Measurements from ENCODE around the gene SPRED1.

Gene SPRED1

DNA sequence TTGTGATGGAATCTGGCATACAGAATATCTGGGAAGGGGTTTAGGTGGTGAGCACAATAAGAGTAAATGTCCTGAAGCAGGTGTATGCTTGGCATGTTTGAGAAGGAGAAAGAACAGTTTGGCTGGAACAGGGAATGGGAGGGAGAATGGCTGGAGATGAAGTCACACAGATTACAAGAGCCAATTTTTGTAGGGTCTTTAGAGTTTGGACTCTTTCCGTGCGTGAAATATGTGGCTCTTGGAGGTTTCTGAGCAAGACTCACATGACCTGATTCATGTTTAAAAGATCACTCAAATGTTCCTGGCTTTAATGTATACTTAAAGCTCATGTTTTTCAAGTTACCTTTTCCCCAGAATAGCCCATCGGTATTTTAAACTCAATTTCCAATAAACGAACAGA is 32.8 kb downstream of the SPRED1 start:
- no peak for DNase-seq

GRCh38 chr15:38294126-38294525 is 41.5 kb downstream of the SPRED1 start:
- no peak for DNase-seq

DNA sequence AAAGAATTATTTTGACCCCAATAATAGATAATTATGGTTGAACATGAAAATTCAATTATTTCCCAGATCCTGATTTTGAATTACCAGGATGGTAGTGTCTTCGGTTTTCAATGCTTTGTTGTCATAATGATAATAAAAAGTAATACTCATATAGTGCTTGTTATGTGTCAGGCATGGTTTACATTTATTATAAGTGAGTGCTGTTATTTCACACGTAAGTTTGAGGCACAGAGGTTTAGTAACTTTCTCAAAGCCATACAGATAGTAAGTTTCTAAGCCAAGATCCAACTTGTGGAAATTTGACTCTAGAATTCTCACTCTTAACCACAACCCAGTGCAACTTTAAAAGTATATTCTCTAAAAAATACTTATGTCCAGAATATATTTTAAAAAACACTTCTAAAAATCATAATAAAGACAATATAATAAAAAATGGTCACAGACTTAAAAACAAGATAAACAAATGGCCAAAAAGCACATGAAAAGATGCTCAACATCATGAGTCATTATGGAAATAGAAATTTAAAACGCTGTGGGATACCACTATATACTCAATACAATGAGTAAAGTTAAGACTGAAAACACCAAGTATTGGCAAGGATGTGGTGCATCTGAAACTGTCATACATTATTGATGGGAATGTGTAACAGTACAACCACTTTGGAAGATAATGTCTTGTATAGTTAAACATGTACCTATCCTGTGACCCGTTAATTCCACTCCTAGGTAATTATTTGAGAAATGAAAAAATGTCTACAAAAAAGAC is 45.2 kb downstream of the SPRED1 start:
- DNase-seq = no peak

DNA sequence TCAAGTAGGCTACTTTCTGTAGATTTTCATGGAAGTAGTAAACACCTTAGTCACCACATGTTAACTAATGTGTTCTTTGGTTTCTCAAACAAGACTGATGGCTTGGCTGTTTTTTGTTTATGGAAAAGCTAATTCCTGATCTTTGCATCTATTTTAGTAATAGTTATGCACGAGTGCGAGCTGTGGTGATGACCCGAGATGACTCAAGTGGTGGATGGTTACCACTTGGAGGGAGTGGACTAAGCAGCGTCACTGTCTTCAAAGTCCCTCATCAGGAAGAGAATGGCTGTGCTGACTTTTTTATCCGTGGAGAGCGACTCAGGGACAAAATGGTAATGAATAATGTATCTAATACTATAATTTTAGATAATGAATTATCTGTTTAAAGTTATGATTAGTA is 46.6 kb downstream of the SPRED1 start:
- no peak for DNase-seq

- DNase-seq = no peak
Observed at GRCh38 chr15:38300395-38300794, 47.8 kb downstream of the SPRED1 start.

DNA sequence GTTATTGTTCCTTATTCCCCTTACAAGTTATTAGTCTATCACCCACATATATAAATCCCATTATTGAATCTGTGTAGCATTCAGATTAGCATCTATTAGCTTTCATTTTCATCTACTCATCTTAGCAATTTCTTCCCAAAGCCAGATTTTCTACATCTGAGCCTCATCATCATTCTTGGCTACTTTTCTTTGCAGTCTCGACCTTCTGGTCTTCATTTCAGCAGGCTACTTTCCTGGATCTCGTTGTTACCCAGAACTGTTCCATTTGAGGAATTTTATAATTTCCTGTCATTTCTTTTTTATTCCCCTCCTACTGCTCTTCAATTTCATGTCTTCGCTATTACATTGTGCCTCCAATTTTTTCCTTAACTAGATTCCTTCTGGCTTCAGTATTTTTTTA is 51.8 kb downstream of the SPRED1 start:
- DNase-seq = no peak

DNA sequence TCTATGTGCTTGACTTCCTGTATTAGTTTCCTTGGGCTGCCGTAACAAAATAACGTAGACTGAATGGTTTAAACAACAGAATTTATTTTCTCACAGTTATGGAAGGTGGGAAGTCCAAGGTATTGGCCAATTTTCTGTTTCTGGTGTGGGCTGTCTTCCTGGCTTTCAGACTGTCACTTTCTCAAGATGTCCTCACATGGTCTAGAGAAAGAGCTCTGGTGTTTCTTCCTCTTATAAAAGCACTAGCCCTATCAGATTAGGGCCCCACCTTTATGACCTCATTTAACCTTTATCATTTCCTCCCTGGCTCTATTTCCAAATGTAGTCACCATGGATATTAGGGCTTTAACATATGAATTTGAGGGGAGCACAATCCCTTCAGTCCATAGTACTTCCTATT is 54.6 kb downstream of the SPRED1 start:
- DNase-seq = no peak

DNA sequence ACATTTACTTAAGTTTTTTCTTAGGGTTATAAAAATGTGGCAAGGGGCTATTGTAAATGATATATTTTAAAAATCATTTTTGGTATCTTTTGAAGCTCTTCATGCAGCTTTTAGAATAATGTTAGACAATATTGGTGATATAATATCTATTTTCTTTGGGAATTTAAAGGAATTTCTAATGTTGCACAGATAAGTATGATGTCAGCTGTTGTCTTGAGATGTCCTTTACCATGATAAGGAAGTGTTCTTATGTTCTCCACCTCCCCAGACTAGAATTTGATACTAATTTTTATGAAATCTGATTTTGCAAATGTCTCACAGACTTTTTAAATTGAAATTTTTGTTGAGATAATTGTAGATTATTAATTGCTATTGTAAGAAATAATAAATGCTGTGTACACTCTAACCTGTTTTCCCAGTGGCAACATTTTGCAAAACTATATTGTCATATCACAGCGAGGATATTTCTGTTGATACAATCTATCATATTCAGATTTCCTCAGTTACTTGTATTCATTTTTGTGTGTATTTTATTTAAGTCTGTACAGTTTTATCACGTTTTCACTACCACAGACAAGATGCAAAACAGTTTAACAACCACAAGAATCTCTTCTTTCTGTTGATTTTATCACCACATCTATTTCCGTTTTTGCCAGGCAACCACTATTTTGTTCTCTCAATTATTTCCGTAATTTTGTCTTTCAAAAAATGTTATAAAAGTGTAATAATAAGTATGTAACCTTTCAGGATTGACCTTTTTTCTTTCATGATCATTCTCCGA is 55.4 kb downstream of the SPRED1 start:
- DNase-seq = no peak

DNA sequence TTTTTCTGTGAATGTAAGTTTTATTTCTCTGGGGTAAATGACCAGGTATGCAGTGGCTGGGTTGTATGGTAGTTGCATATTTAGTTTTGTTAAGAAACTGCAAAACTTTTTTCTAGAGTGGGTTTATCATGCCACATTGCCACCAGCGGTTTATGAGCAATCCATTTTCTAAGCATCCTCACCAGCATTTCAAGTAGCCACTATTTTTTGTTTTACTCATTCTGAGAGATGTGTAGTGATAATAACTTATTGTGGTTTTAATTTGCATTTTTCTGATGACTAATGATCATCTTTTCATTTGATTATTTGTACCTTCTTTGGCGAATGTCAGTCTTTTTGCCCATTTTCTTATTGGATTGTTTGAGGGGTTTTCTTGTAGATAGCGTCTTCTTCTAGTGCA is 56.2 kb downstream of the SPRED1 start:
- no peak for DNase-seq

DNA sequence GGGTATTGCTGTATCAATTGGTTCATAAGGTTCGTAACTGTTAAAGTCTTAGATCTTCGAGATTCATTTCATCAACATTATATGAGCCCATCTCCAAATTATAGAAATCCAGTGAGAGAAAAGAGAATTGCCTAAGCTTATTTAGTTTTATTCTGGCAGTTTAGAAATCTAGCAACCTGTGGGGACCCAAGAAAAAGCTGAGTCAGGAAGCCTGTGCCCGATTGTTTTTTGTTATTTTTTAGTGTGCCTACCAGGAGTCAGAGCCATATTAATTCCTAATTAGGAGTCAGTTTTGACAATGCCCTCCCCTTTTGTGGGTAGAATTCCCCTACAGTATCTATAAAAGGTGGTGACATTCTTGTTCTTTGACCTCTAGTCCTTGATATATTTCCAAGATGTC is 59.6 kb downstream of the SPRED1 start:
- no peak for DNase-seq

DNA sequence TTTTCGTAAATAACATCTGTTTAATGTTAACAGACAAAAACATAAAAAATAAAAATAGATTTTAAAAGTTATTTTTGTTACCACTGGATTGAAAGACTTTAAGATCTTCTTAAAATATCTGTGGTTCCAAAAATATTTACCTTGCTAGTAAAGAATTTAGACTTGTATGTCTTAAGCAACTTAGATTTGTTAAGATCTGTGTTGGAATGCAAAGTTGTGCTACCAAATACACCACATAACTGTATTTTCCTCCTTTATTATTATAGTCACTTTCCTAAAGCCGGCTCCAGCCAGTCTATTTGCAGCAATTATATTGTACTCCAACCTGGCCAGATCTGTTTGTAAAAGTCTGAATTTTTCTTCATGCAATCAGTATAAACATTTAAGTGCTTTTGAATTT is 63.7 kb downstream of the SPRED1 start:
- DNase-seq = no peak

DNA sequence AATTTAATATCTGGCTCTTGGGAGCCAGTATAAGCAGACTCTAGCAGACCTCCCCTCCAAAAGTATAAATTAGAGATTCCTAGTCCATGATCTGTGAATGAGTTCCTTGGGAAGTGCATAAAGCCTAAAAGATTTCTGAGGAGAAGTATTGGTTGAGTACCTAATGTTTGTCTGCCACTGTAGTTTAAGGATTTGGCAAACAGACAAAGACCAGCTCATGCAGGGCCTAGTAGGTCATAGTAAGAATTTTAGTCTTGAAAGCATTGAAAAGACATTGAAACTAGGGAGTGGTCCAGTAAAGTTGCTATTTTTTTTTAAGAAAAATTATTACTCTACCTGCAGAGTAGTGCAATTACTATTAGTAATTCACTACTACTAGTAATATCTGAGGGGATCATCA is 67.5 kb downstream of the SPRED1 start:
- no peak for DNase-seq

DNA sequence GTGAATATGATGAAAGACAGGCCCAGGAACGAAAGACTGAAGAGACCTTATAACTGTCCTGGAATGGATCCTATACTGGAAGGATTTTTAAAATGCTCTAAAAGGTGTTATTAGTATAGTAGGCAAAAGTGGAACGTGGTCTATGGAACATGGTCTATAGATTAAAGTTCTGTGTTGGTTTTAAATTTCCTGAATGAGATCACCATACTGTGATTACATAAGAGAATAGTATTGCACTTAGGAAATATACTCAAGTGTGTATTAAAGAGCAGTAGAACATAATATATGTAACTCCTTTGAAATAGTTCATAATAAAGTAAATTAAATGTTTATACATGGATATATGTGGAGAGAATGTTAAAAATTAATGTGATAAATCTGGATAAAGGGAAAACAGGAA is 68.2 kb downstream of the SPRED1 start:
- no peak for DNase-seq

GRCh38 chr15:38323895-38324294 is 71.3 kb downstream of the SPRED1 start:
- DNase-seq = no peak

DNA sequence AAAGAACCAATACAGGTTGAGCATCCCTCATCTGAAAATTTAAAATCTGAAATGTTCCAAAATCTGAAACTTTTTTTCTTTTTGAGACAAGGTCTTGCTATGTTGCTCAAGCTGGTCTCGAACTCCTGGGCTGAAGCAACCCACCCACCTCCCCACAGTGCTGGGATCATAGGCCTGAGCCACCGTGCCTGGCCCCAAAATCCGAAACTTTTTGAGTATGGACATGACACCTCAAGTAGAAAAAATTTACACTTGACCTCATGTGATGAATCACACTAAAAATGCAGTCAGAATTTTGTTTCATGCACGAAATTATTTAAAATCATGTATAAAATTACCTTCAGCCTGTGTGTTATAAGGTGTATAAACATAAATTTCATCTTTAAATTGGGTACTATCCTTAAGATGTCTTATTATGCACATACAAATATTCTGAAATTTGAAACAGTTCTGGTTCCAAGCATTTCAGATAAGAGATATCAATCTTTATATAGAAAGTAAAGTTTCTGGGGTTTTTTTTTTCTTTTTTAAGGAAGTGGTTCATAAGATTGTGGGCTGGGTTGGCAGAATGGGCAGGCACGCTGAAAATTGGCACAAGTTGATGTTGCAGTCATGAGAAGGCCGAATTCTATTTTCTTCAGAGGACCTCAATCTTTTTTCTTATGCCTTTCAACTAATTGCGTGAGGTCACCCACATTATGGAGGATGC is 72.5 kb downstream of the SPRED1 start:
- no peak for DNase-seq

GRCh38 chr15:38325648-38325990 is 73.0 kb downstream of the SPRED1 start:
- no peak for DNase-seq

DNA sequence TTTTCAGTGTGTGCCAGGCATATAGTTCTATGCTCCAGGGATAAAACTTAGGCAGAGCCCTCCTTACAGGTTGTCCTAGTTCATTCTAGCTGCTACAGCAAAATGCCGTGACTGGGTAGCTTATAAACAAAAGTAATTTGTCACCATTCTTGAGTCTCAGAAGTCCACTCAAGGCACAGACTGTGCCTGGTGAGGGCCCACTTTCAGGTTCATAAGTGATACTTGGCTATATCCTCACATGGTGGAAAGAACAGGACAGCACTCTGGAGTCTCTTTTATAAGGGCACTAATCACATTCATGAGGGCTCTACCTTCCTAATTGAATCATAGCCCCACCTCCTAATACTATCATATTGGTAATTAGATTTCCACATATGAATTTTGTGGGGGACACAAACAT is 80.1 kb downstream of the SPRED1 start:
- DNase-seq = no peak

- no peak for DNase-seq
Observed at GRCh38 chr15:38335116-38335515, 82.5 kb downstream of the SPRED1 start.

DNA sequence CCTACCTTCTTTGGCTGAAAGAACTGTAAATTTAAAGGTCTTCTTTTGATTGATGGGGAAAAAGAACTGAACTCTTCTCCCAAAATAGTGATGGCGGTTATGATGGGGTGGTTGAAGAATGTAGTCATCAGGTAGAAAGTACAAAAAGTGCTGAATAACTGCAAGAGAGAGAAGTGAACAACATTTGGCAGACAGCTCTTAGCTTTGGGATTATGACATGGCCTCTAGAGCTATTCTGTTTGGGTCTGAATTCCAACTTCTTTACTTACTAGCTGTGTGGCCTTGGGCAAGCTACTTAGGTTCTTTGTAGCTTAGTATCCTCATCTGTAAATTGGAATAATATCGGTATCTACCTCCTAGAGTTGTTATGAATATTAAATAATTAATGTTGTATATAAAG is 91.7 kb downstream of the SPRED1 start:
- DNase-seq = no peak

GRCh38 chr15:38349251-38349650 is 96.6 kb downstream of the SPRED1 start:
- no peak for DNase-seq

DNA sequence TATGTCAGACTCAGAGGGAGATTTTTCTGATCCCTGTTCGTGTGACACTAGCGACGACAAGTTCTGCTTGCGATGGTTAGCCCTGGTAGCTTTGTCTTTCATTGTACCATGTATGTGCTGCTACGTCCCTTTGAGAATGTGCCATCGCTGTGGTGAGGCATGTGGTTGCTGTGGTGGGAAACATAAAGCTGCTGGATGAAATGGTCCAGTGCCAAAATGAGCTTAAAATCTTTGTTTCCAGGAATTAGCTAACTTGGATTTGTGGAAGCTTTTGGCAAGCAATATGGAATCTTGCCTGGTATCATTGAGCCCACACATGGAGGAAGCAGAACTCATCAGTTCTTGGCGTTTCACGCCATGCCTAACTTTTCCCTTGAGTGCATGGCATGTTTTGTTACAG is 98.8 kb downstream of the SPRED1 start:
- no peak for DNase-seq

GRCh38 chr15:38354315-38354929 is 101.8 kb downstream of the SPRED1 start:
- no peak for DNase-seq

DNA sequence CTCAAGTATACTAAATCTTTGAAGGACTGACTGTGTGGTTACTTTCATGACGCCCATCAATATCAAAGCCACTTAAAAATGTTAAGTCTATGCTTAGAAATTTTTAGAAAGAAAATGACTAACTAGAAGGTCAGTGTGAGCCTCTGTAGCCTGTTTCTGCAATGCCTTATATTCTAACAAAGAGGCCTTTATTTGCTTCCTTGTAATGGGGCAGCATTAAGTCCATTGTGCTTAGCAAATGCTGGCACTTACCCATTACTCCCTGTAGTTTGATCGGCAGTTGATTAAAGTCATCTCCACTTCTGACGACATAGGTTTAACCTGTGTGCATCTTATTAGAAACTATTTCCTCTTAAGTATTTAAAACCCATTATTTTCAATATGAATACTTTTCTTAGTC is 109.7 kb downstream of the SPRED1 start:
- no peak for DNase-seq

DNA sequence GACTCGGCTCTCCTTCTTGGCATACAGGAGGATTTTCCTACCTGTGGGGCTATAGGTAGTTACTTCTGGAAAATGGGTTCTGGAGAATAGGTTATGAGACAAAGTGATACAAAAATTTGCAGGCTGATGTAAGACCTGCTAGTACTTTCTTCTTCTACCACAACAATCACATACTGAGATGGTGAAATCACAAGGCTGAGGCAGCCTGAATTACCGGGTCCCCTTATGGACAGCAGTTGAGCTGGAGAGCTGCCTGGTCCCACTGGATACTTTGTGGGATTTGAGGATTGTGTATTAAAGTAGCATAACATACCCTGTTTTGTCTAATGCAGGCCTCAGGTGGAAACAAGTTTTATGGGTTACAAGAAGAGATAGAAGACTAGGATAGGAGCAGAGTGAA is 114.8 kb downstream of the SPRED1 start:
- no peak for DNase-seq

Measured in NCI-H1436 treated with DMSO at 0.1 percent for 48 hours (cell line).